Occipital lobe (tissue), 2 donors: Measurements from ENCODE around the gene RMDN2. TPM values are rescaled to one million over a fixed set of nuclear protein-coding genes. Genes with fewer than 3 reads are reported as not detected.
"Not testable (repeated sequence)": the region's sequence is repeated elsewhere in the genome, so short reads cannot be mapped to it uniquely, and the experiment has no call there.

ENCODE experiments used
- DNase-seq: peaks from one replicate; lab custom pipeline; 2025; lab: John Stamatoyannopoulos, UW
- total RNA-seq: library from RNA; depleted of rRNA; stranded (reverse); fragments of >200 nt; gene quantifications from one replicate; pipeline ENCODE4 v1.2.3, GENCODE V29; 2014

The RMDN2 gene
- total RNA-seq, 1 donor from 2014 or later = 13.6 TPM

DNA sequence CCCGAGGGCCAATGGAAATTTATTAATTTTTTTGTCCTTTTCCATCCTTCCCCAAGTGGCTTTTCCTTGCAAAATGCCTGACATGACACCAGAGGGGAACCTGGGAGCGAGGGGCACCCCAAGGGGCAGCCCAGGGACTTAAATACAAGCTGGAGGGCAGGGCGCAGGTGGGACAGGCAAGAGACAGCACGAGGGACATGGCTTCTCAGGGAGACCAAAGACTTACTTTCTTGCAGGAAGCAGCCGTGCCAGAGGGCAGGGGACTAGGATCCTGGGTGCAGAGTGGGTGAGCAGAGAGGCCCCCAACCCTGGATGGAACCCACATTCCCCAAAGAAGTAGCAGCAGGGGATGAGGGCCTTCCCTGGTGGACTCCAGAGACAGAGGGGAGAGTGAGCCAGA is 5.3 kb downstream of the RMDN2 start:
- DNase-seq = not testable (repeated sequence)

DNA sequence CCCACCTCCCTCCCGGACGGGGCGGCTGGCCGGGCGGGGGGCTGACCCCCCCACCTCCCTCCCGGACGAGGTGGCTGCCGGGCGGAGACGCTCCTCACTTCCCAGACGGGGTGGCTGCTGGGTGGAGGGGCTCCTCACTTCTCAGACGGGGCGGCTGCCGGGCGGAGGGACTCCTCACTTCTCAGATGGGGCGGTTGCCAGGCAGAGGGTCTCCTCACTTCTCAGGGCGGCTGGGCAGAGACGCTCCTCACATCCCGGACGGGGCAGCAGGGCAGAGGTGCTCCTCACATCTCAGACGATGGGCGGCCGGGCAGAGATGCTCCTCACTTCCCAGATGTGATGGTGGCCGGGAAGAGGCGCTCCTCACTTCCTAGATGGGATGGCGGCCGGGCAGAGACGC is 7.8 kb downstream of the RMDN2 start:
- not testable (repeated sequence) for DNase-seq

DNA sequence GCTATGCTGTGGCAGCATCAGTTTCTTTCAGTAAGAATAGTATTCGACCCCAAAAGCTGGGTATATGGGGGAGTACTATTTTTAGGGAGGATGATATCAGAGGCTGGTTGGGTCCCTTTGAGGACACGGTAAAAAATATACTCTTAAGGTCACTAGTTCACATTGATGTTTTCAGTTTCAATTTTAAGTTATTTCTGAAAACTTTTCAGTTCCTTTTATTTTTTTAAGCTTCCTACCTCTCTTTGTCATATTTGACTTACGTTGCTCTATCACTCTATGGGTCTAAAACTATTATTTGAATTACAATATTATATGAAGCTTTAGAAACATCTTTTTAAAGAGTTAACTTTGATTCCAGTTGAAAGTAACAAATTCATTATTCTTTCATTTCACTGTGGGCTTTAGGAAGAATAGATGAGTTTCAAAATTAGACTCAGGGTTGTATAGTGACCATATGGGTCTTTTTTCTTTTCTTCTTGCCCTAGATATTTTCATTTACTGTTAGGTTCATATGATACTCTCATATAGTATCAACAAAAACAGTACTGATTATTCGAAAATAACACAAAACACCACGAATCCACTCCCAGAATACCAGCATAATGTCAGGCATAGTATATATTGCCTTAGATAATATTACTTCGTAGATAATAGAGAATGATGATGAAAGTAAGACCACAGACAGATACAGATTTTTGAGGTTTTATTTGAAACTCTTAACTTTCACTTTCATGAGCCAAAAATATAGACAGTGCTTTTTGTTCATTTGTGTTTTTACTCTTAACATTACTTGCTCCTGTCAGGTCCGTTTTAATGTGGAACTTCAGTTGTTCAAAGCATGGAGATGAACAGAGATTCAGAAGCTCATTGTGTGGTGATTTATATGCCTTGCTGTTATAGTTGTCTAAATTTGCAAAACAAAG is 9.8 kb downstream of the RMDN2 start:
- no peak for DNase-seq

DNA sequence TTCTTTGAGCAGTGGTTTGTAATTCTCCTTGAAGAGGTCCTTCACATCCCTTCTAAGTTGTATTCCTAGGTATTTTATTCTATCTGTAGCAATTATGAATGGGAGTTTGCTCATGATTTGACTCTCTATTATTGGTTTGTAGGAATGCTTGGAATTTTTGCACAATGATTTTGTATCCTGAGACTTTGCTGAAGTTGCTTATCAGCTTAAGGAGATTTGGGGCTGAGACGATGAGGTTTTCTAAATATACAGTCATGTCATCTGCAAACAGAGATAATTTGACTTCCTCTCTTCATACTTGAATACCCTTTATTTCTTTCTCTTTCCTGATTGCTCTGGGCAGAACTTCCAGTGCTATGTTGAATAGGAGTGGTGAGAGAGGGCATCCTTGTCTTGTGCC is 12.5 kb downstream of the RMDN2 start:
- not testable (repeated sequence) for DNase-seq

DNA sequence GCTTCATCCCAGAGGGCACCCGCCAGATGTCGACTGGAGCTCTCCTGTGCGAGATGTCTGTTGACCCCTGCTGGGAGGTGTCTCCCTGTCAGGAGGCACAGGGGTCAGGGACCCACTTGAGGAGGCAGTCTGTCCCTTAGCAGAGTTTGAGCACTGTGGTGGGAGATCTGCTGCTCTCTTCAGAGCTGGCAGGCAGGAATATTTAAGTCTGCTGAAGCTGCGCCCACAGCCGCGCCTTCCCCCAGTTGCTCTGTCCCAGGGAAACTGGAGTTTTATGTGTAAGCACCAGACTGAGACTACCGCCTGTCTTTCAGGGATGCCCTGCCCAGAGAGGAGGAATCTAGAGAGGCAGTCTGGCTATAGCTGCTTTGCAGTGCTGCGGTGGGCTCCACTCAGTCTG is 16.2 kb downstream of the RMDN2 start:
- not testable (repeated sequence) for DNase-seq

DNA sequence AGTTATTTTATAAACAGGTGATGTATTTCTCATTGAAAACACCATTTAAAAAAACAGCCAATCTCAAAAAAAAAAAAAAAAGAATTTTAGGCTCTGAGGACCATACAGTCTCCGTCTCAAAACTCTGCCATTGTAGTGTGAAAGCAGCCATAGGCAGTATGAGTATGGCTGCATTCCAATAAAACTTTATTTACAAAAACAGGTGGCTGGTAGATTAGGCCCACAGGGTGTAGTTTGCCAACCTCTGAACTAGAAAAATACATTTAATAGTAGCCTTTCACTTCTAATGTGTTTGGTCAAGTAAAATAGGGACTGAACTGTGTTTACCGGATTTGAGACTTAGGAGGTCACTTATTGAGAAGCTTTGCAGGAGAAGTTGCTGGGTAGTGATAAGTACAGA is 19.2 kb downstream of the RMDN2 start:
- no peak for DNase-seq

DNA sequence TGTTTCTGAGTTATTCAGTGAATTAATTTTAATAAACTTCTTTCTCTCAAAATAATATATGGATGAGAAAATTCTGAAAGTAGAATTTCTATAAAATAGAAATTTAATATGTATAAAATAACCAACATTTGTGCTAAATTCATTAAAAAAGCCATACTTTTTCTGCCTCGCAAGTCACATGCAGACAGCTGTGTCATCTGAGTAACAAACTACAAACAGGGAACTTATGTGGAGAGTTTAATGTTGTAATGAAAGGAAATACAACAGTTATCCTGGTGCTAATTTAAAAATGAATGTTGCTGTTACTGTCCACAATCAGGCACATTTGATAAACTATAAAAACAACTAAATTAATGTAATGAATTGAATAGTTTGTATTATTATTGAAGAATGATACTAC is 22.2 kb downstream of the RMDN2 start:
- no peak for DNase-seq

DNA sequence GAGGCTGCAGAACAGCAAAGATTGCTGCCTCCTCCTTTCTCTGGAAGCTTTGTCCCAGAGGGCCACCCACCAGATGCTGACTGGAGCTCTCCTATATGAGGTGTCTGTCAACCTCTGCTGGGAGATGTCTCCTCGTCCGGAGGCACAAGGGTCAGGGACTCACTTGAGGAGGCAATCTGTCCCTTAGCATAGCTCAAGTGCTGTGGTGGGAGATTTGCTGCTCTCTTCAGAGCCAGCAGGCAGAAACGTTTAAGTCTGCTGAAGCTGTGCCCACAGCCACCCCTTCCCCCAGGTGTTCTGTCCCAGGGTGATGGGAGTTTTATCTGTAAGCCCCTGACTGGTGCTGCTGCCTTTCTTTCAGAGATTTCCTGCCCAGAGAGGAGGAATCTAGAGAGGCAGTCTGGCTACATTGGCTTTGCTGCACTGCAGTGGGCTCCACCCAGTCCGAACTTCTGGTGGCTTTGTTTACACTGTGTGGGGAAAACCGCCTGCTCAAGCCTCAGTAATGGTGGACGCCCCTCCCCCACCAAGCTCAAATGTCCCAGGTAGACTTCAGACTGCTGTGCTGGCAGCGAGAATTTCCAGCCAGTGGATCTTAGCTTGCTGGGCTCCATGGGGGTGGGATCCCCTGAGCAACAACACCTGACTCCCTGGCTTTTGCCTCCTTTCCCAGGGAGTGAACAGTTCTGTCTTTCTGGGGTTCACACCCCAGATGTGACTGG is 37.1 kb downstream of the RMDN2 start:
- DNase-seq = not testable (repeated sequence)

DNA sequence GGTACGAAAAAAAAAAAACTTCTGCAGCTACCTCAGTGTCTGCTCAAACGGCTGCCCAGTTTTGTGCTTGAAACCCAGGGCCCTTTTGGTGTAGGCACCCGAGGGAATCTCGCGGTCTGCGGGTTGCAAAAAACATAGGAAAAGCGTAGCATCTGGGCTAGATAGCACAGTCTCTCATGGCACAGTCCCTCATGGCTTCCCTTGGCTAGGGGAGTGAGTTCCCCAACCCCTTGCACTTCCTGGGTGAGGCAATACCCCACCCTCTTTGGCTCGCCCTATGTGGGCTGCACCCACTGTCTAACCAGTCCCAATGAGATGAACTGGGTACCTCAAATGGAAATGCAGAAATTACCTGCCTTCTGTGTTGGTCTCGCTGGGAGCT is 37.6 kb downstream of the RMDN2 start:
- not testable (repeated sequence) for DNase-seq

GRCh38 chr2:37963901-37964300 is 38.8 kb downstream of the RMDN2 start:
- DNase-seq = not testable (repeated sequence)

- no peak for DNase-seq
Measured at GRCh38 chr2:37966326-37966725, 41.2 kb downstream of the RMDN2 start.

DNA sequence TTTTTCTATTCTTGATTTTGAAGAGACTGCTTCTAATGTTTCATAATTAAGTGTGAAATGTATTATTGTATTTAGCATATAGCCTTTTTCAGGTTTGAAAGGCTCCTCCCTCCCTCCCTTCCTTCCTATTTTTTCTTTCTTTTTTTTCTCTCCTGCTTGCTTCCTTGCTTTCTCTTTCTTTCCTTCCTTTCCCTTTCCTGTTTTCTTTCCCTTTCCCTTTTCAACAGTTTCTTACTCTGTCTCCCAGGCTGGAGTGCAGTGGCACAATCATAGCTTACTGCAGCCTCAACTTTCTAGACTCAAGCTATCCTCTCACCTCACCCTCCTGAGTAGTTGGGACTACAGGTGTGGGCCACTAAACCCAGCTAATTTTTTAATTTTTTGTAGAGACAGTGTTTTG is 44.6 kb downstream of the RMDN2 start:
- DNase-seq = no peak

- DNase-seq = no peak
Measured at GRCh38 chr2:37971971-37972370, 46.9 kb downstream of the RMDN2 start.

DNA sequence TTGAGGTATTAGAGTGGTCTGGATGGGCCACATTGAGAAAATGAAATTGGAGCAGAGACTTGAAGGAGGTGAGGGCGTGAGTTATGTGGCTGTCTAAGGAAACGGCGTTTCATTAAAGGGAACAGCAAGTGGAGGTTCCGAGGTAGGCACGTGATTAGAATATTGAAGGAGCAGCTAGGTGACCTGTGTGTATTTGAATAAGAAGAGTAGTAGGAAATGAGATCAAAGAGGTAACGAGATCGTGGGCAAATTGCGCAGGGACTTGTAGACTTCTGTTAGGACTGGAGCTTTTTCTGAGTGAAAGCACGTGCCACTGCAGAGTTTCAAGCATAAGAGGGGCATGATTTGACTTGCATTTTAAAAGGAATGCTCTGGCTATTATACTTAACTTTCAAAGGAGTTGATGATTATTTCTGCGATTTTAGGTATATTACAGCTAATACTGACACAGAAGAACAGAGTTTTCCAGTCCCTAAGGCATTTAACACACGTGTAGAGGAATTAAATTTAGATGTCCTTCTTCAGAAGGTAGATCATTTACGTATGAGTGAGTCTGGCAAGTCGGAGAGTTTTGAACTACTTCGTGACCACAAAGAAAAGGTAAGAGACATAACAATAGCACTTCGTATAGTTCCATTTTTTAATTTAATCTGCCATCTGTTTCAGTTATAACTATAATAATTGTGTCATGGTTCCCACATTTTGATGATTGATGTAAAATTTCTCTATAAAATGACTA is 48.7 kb downstream of the RMDN2 start:
- DNase-seq = no peak

DNA sequence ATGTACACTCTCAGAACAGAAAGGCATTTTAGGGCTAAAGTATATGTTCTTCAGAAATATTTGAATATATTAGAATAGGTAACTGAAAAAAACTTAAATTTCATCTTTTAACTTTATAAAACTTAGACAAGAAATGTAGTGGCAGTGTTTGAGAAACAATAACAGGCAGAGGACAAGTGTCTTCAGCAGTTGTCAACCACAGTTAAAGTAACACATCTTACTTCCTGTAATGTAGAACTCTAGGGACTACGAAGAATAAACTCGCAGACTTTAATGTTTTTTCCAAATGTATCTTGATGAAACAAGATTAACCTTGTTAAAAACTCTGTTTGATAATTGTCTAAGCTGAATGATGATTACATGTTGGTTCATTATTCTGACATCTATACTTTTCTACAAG is 50.7 kb downstream of the RMDN2 start:
- DNase-seq = no peak

DNA sequence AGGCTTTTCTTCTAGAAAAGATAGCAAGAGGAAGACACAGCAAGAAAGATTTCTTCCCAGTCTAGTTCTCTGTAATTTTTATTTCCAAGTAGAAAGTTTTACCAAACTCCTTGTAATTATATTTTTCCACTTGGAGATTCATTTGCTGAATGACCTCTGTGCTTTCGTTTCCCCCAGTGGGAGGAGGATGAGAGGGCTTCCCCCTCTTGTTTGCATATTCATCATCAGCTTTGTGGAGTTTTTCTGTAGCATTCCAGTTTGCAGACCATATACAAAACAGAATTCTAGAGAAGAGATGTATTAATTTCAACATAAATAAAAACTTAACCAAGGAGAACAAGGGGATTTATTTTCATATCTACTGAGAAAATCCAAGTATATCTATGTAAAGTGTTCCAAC is 51.3 kb downstream of the RMDN2 start:
- no peak for DNase-seq

- DNase-seq = peak; percentile 50
Measured at GRCh38 chr2:37982147-37982582, 57.1 kb downstream of the RMDN2 start.

- DNase-seq = no peak
Measured at GRCh38 chr2:37982847-37983246, 57.8 kb downstream of the RMDN2 start.

DNA sequence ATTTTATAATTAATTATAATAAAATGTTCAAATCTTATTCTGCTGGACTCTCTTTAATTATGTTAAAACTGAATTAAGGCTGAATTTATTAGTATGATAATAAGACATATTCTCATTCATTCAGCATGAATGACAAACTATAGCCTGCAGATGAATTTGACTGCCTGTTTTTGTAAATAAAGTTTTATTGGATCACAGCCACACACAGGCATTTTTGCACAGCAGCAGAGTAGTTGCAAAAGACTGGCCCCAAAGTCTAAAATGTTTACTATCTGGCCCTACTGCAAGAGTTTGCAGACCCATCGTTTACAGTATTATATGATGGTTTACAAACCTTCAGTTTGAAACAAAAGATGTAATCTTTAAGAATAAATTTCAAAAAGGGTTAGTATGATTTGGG is 58.6 kb downstream of the RMDN2 start:
- DNase-seq = no peak

GRCh38 chr2:37984176-37984575 is 59.1 kb downstream of the RMDN2 start:
- DNase-seq = no peak

- no peak for DNase-seq
Measured at GRCh38 chr2:37984589-37984988, 59.5 kb downstream of the RMDN2 start.

- DNase-seq = no peak
Measured at GRCh38 chr2:37985333-37985732, 60.2 kb downstream of the RMDN2 start.
